Prostate gland (tissue), 2 donors: ENCODE measurements around the gene FEZF2. TPM values are rescaled to one million over a fixed set of nuclear protein-coding genes. Genes with fewer than 3 reads are reported as not detected.

Source experiments
- DNase-seq: peaks from one replicate; pipeline ENCODE4 v3.0.0-alpha.2; 2019; ENCODE audit warnings: low spot score
- H3K27ac ChIP-seq, 2 donors: fragments of 200-600 bp; sonication (generic); 2 replicates each; pipeline ENCODE4 v1.5.1; 2017 to 2019
- H3K27me3 ChIP-seq: fragments of 200-600 bp; sonication (generic); replicated peaks from 2 replicates; pipeline ENCODE4 v1.5.1; 2019; ENCODE audit not compliant: insufficient read depth
- H3K36me3 ChIP-seq, 2 donors: fragments of 200-600 bp; sonication (generic); 1 replicate in 1 of 2; 2 replicates in 1 of 2; pipeline versions ENCODE4 v1.5.1 to v1.8.1; 2017 to 2019
- H3K4me1 ChIP-seq: fragments of 200-600 bp; sonication (generic); replicated peaks from 2 replicates; pipeline ENCODE4 v1.5.1; 2019
- H3K4me3 ChIP-seq, 2 donors: fragments of 200-600 bp; sonication (generic); 2 replicates each; pipeline ENCODE4 v1.5.1; 2017 to 2019
- H3K9me3 ChIP-seq: fragments of 200-600 bp; sonication (generic); 2 replicates; pipeline ENCODE4 v1.5.1; 2017
- POLR2A ChIP-seq: fragments of 450-650 bp; IDR thresholded peaks from one replicate; pipeline ENCODE4 v1.6.1; 2016; ENCODE audit warnings: antibody characterized with exemption, mild to moderate bottlenecking
- POLR2AphosphoS5 ChIP-seq: sonication (generic); formaldehyde crosslinking; IDR thresholded peaks from one replicate; pipeline ENCODE4 v1.6.1; 2017; ENCODE audit warnings: antibody characterized with exemption
- WGBS: methylation state at CpG from one replicate; pipeline ENCODE4 v1.1.5; 2018; 5-methylcytosine and 5-hydroxymethylcytosine counted together
- intact Hi-C: fragments of 100-400 bp; cut with DNase I; formaldehyde crosslinking; loops from one replicate; pipeline ENCODE4 v1.14.2; 2022
- total RNA-seq, 2 donors: library from RNA; depleted of rRNA; stranded (reverse); fragments of >200 nt; gene quantifications; one replicate each; pipeline ENCODE4 v1.1.0, GENCODE V29; 2016
- TF ChIP-seq, protein P1 (sequence below), 4 experiments: fragments of 200-600 bp in 2 of 4; fragments of 450-650 bp in 2 of 4; sonication (generic) in 2 of 4; IDR thresholded peaks; 1 replicate in 3 of 4; 2 replicates in 1 of 4; pipeline ENCODE4 v1.5.1; 2016 to 2019; ENCODE audit warnings: antibody characterized with exemption in 4 of 4, mild to moderate bottlenecking in 2 of 4, moderate library complexity in 2 of 4

Gene FEZF2
- total RNA-seq, 2 donors from 2014 or later = 0.62 TPM; not detected in 1

DNA sequence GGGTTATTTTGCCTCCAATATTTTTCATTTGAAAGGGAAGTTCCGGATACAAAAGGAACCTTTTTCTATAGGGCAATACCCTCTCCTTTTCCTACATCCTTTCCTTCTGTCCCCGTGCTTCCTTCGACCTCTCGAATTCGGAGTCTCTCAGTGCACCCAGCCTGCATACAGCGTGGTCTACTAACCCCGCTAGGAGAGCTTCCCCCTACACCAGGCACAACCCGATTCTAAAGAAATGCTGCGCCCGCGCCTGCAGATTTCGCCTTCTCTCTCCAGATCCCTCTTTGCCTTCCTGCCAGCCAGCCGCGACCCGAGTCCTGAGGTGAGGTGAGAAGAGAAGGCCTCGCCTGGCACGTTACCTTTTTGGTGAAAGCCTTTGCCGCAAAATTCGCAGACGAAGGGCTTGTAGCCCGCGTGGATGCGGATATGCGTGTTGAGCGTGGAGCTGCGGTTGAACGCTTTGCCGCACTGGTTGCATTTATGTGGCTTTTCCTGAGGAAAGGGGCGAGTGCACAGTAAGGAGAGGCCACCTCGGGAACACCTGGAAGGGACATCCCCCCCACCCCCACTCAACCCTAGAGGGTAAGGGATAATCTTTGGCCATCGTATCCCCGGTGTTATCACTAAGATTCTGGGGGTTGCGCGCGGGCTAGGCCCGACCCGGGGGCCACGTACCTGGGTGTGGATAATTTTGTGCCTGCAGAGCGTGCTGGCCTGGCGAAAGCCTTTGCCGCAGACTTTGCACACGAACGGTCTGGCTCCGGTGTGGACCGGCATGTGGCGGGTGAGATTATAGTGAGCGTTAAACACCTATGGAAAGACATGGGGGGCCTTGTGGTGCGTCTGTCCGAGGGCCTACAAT is 2.3 kb downstream of the FEZF2 start:
- no peak for TF ChIP-seq POLR2AphosphoS5
- TF ChIP-seq, protein P1, sequence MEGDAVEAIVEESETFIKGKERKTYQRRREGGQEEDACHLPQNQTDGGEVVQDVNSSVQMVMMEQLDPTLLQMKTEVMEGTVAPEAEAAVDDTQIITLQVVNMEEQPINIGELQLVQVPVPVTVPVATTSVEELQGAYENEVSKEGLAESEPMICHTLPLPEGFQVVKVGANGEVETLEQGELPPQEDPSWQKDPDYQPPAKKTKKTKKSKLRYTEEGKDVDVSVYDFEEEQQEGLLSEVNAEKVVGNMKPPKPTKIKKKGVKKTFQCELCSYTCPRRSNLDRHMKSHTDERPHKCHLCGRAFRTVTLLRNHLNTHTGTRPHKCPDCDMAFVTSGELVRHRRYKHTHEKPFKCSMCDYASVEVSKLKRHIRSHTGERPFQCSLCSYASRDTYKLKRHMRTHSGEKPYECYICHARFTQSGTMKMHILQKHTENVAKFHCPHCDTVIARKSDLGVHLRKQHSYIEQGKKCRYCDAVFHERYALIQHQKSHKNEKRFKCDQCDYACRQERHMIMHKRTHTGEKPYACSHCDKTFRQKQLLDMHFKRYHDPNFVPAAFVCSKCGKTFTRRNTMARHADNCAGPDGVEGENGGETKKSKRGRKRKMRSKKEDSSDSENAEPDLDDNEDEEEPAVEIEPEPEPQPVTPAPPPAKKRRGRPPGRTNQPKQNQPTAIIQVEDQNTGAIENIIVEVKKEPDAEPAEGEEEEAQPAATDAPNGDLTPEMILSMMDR (IDR thresholded peaks at IDR 0.05) = no peak
- no peak for TF ChIP-seq POLR2A
- peaks cover 3% of the 10 kb centered on the region for H3K4me1 ChIP-seq
- H3K27ac ChIP-seq = no peak overlapping the region
- no peak overlapping the region for H3K4me3 ChIP-seq
- intact Hi-C loops = no loop called here
- H3K9me3 ChIP-seq = no peaks in the 10 kb centered on the region
- 7% methylated on average over 49 of the region's 49 CpGs for WGBS
- no peaks in the 10 kb centered on the region for H3K36me3 ChIP-seq
- no peak for DNase-seq
- peaks cover 71% of the 10 kb centered on the region for H3K27me3 ChIP-seq

DNA sequence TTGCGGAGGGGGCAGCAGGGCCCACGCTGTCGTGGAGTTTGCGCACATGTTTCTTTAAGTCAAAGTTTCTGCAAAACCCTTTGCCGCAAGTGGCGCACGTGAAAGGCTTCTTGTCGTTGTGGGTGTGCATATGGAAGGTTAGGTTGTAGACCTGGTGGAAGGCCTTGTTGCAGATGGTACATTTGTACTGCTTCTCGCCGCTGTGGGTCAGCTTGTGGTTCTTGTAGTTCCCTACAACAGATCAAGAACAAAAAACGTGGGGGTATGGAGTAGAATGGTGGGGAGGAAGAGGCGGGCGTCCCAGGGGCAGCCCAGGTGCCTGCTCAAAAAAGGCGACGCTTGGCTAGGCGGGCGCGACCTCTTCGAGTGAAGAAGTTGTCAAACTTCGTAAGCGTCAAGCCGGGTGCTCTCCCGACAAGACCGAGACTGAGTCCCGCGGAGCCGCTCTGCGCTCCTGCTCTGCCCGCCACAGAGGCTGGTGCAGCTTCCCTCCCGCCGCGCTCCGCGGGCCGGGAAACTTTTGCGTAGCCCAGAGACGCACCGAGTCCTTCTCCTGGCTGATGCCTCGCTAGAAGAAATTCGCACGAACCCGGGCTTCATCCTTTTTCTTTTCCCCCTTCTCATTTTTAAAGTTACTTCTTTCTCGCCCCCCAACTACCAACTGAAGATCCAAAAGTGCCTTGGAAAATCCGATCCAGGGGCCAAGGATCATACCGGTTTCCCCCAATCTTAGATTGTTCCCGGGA is 3.1 kb downstream of the FEZF2 start:
- H3K27me3 ChIP-seq = peaks cover 67% of the 10 kb centered on the region
- no peaks in the 10 kb centered on the region for H3K9me3 ChIP-seq
- no peaks in the 10 kb centered on the region for H3K36me3 ChIP-seq
- intact Hi-C loops = no loop called here
- WGBS = 4% methylated on average over 46 of the region's 46 CpGs
- H3K27ac ChIP-seq = no peak overlapping the region
- no peak overlapping the region for H3K4me3 ChIP-seq
- TF ChIP-seq POLR2AphosphoS5 (no peak), POLR2A (no peak)
- TF ChIP-seq, protein P1 (IDR thresholded peaks at IDR 0.05) = no peak
- peaks cover 3% of the 10 kb centered on the region for H3K4me1 ChIP-seq
- no peak for DNase-seq

- Histone ChIP-seq H3K36me3 (no peaks in the 10 kb centered on the region), H3K9me3 (no peaks in the 10 kb centered on the region), H3K4me3 (no peak overlapping the region), H3K4me1 (peaks cover 3% of the 10 kb centered on the region), H3K27me3 (peaks cover 63% of the 10 kb centered on the region), H3K27ac (no peak overlapping the region)
- TF ChIP-seq, protein P1 (IDR thresholded peaks at IDR 0.05) = no peak
- TF ChIP-seq POLR2A (no peak), POLR2AphosphoS5 (no peak)
- 7% methylated on average over 12 of the region's 12 CpGs for WGBS
- intact Hi-C loops = no loop called here
- no peak for DNase-seq
Observed at GRCh38 chr3:62369476-62369743, 3.9 kb downstream of the FEZF2 start.

GRCh38 chr3:62368705-62369475 is 4.5 kb downstream of the FEZF2 start:
- no peak for DNase-seq
- Histone ChIP-seq H3K27ac (no peak overlapping the region), H3K4me1 (peaks cover 3% of the 10 kb centered on the region), H3K4me3 (no peak overlapping the region), H3K27me3 (peaks cover 58% of the 10 kb centered on the region), H3K9me3 (no peaks in the 10 kb centered on the region), H3K36me3 (no peaks in the 10 kb centered on the region)
- intact Hi-C loops = no loop called here
- TF ChIP-seq, protein P1 (IDR thresholded peaks at IDR 0.05) = no peak
- TF ChIP-seq POLR2A (no peak), POLR2AphosphoS5 (no peak)
- WGBS = 3% methylated on average over 57 of the region's 58 CpGs
